HepG2 (cell line): ENCODE measurements around the gene MAFB. TPM values are rescaled to one million over a fixed set of nuclear protein-coding genes. Genes with fewer than 3 reads are reported as not detected.

Source experiments
- ARID3A ChIP-seq: IDR thresholded peaks from 2 replicates; pipeline ENCODE4 v1.6.1; 2012; ENCODE audit warnings: low read depth, low read length, improper control_type of control experiment
- ARNT2 ChIP-seq: sonication (generic); formaldehyde crosslinking; IDR thresholded peaks from 2 replicates; pipeline ENCODE4 v1.8.0; 2022; ENCODE audit warnings: mild to moderate bottlenecking, low read depth, missing genetic modification reagents, moderate library complexity
- CC2D1A ChIP-seq: sonication (generic); formaldehyde crosslinking; IDR thresholded peaks from 2 replicates; pipeline ENCODE4 v1.8.1; 2023; ENCODE audit warnings: mild to moderate bottlenecking, missing genetic modification reagents
- CTCF ChIP-seq: sonication (generic); formaldehyde crosslinking; IDR thresholded peaks from 2 replicates; pipeline ENCODE4 v1.5.0; 2020; ENCODE audit warnings: mild to moderate bottlenecking, missing genetic modification reagents, moderate library complexity
- HOXD1 ChIP-seq: sonication (generic); formaldehyde crosslinking; IDR thresholded peaks from 2 replicates; pipeline ENCODE4 v1.5.0; 2020; ENCODE audit warnings: missing genetic modification reagents
- IKZF4 ChIP-seq: sonication (generic); formaldehyde crosslinking; IDR thresholded peaks from 2 replicates; pipeline ENCODE4 v1.5.1; 2020; ENCODE audit warnings: borderline replicate concordance, mild to moderate bottlenecking, low read depth, missing genetic modification reagents; ENCODE audit errors: not compliant biosample characterization
- MIXL1 ChIP-seq: IDR thresholded peaks from 2 replicates; pipeline ENCODE4 v1.6.1; 2016
- MTF1 ChIP-seq: sonication (generic); formaldehyde crosslinking; IDR thresholded peaks from 2 replicates; pipeline ENCODE4 v1.5.0; 2020; ENCODE audit warnings: missing genetic modification reagents
- MTF2 ChIP-seq: sonication (generic); formaldehyde crosslinking; IDR thresholded peaks from 2 replicates; pipeline ENCODE4 v1.5.0; 2020; ENCODE audit warnings: missing genetic modification reagents, borderline replicate concordance
- PITX1 ChIP-seq: sonication (generic); formaldehyde crosslinking; IDR thresholded peaks from 2 replicates; pipeline ENCODE4 v1.5.1; 2020; ENCODE audit warnings: mild to moderate bottlenecking, missing genetic modification reagents
- RXRB ChIP-seq: IDR thresholded peaks from 2 replicates; pipeline ENCODE4 v1.6.1; 2016; ENCODE audit warnings: borderline replicate concordance, missing genetic modification reagents, missing compliant biosample characterization
- SAFB2 ChIP-seq: sonication (generic); formaldehyde crosslinking; IDR thresholded peaks from 2 replicates; pipeline ENCODE4 v1.5.1; 2020; ENCODE audit warnings: missing genetic modification reagents, low read depth, mild to moderate bottlenecking, borderline replicate concordance
- SP4 ChIP-seq: sonication (generic); formaldehyde crosslinking; IDR thresholded peaks from 2 replicates; pipeline ENCODE4 v1.8.1; 2023; ENCODE audit warnings: mild to moderate bottlenecking, missing genetic modification reagents
- STAT6 ChIP-seq: sonication (generic); formaldehyde crosslinking; IDR thresholded peaks from 2 replicates; pipeline ENCODE4 v1.4.0; 2020; ENCODE audit warnings: missing genetic modification reagents, mild to moderate bottlenecking, borderline replicate concordance
- ZNF225 ChIP-seq: sonication (generic); formaldehyde crosslinking; IDR thresholded peaks from 2 replicates; pipeline ENCODE4 v1.4.0; 2020; ENCODE audit warnings: mild to moderate bottlenecking, missing genetic modification reagents
- ZNF232 ChIP-seq: sonication (generic); formaldehyde crosslinking; IDR thresholded peaks from 2 replicates; pipeline ENCODE4 v1.4.0; 2020; ENCODE audit warnings: missing genetic modification reagents, borderline replicate concordance
- ZNF256 ChIP-seq: sonication (generic); formaldehyde crosslinking; conservative IDR thresholded peaks from 2 replicates; pipeline ENCODE4 v1.4.0; 2020; ENCODE audit warnings: missing genetic modification reagents
- ZNF331 ChIP-seq: sonication (generic); formaldehyde crosslinking; IDR thresholded peaks from 2 replicates; pipeline ENCODE4 v1.4.0; 2020; ENCODE audit warnings: missing genetic modification reagents
- ZNF503 ChIP-seq: sonication (generic); formaldehyde crosslinking; IDR thresholded peaks from 2 replicates; pipeline ENCODE4 v1.4.0; 2020; ENCODE audit warnings: missing genetic modification reagents
- ZNF556 ChIP-seq: sonication (generic); formaldehyde crosslinking; IDR thresholded peaks from 2 replicates; pipeline ENCODE4 v1.4.0; 2020; ENCODE audit warnings: mild to moderate bottlenecking, missing genetic modification reagents, borderline replicate concordance
- ZNF572 ChIP-seq: sonication (generic); formaldehyde crosslinking; IDR thresholded peaks from 2 replicates; pipeline ENCODE4 v1.5.1; 2020; ENCODE audit warnings: mild to moderate bottlenecking, missing genetic modification reagents
- ZNF788 ChIP-seq: sonication (generic); formaldehyde crosslinking; IDR thresholded peaks from 2 replicates; pipeline ENCODE4 v1.5.0; 2020; ENCODE audit warnings: mild to moderate bottlenecking, missing genetic modification reagents, borderline replicate concordance
- ZSCAN9 ChIP-seq: IDR thresholded peaks from 2 replicates; pipeline ENCODE4 v1.6.1; 2016; ENCODE audit warnings: borderline replicate concordance
- polyA plus RNA-seq, 8 experiments: library from polyadenylated mRNA; depleted of rRNA in 3 of 8; stranded (reverse) in 7 of 8; unstranded in 1 of 8; fragments of >200 nt; fragmentation: Illumina TruSeq in 4 of 8; extraction: Trizol in 4 of 8; gene quantifications; 2 replicates each; pipeline versions ENCODE4 v1.2.1 to v1.2.3, GENCODE V29; 2011 to 2016; ENCODE audit warnings: low read depth in 4 of 8, missing spikeins in 1 of 8, mixed read lengths in 1 of 8; ENCODE audit not compliant: insufficient read depth in 1 of 8
- total RNA-seq, 5 experiments: library from RNA; depleted of rRNA; stranded (reverse); fragments of >200 nt; fragmentation: Illumina TruSeq; extraction: Trizol; gene quantifications; 2 replicates each; pipeline ENCODE4 v1.2.3, GENCODE V29; 2016; ENCODE audit warnings: low read depth in 1 of 5

MAFB gene
- total and polyA plus RNA-seq, 2 of the 13 experiments (the other 11 are each of a cell fraction or from before 2014, with no cell fraction given): 0.08 to 0.11 TPM

GRCh38 chr20:40706977-40707582 is 18.0 kb upstream of the MAFB start (continued):
- TF ChIP-seq CC2D1A (CRISPR knock-in tag) (0 out of 2 replicates have a peak, but pooled peaks have one; percentile 32), MTF2 (CRISPR knock-in tag) (no peak), SP4 (CRISPR knock-in tag) (0 out of 2 replicates have a peak, but pooled peaks have one; percentile 23), MTF1 (CRISPR knock-in tag) (no peak), ARNT2 (no peak), ZNF788 (CRISPR knock-in tag) (peak; percentile 57; the same call in 1 of the 2 replicates), ARID3A (peak; percentile 36; the same call in 1 of the 2 replicates), MIXL1 (CRISPR knock-in tag) (0 out of 2 replicates have a peak, but pooled peaks have one; percentile 33), ZNF225 (CRISPR knock-in tag) (no peak), SAFB2 (CRISPR knock-in tag) (no peak), STAT6 (CRISPR knock-in tag) (no peak), ZNF556 (CRISPR knock-in tag) (peak; percentile 59; the same call in 1 of the 2 replicates), CTCF (CRISPR knock-in tag) (peak; percentile 65), ZNF503 (CRISPR knock-in tag) (no peak), IKZF4 (CRISPR knock-in tag) (no peak), ZSCAN9 (CRISPR knock-in tag) (no peak), RXRB (CRISPR knock-in tag) (peak; percentile 20; the same call in 1 of the 2 replicates), PITX1 (CRISPR knock-in tag) (no peak), ZNF572 (CRISPR knock-in tag) (0 out of 2 replicates have a peak, but pooled peaks have one; percentile 53), ZNF331 (CRISPR knock-in tag) (peak; percentile 38; the same call in 1 of the 2 replicates), ZNF256 (CRISPR knock-in tag) (no peak), HOXD1 (CRISPR knock-in tag) (no peak), ZNF232 (CRISPR knock-in tag) (no peak)
